ENCODE data around the gene EFHC1.

EFHC1 gene

GRCh38 chr6:52503851-52504781 lies 84.0 kb downstream of the EFHC1 start:
- peak; percentile 91 for DNase-seq

GRCh38 chr6:52504782-52505136 lies 84.6 kb downstream of the EFHC1 start:
- DNase-seq = no peak

- DNase-seq = no peak
Observed at GRCh38 chr6:52505726-52506409, 85.7 kb downstream of the EFHC1 start.

GRCh38 chr6:52506476-52506875 lies 86.3 kb downstream of the EFHC1 start:
- no peak for DNase-seq

GRCh38 chr6:52507557-52508260 lies 87.6 kb downstream of the EFHC1 start:
- peak; percentile 85 for DNase-seq

- no peak for DNase-seq
Observed at GRCh38 chr6:52508261-52508739, 88.2 kb downstream of the EFHC1 start.

- peak; percentile 78 for DNase-seq
Observed at GRCh38 chr6:52509281-52510212, 89.4 kb downstream of the EFHC1 start.

- DNase-seq = no peak
Observed at GRCh38 chr6:52510213-52510562, 90.0 kb downstream of the EFHC1 start.

GRCh38 chr6:52511163-52511562 lies 91.0 kb downstream of the EFHC1 start:
- no peak for DNase-seq

GRCh38 chr6:52511572-52512151 lies 91.5 kb downstream of the EFHC1 start:
- DNase-seq = no peak

- DNase-seq = peak; percentile 82
Observed at GRCh38 chr6:52512199-52512598, 92.1 kb downstream of the EFHC1 start.

- DNase-seq = no peak
Observed at GRCh38 chr6:52513464-52513863, 93.3 kb downstream of the EFHC1 start.

- no peak for DNase-seq
Observed at GRCh38 chr6:52513896-52514295, 93.8 kb downstream of the EFHC1 start.

GRCh38 chr6:52514514-52514913 lies 94.4 kb downstream of the EFHC1 start:
- peak; percentile 68 for DNase-seq

- peak; percentile 65 for DNase-seq
Observed at GRCh38 chr6:52515219-52515960, 95.2 kb downstream of the EFHC1 start.

- no peak for DNase-seq
Observed at GRCh38 chr6:52516269-52516668, 96.1 kb downstream of the EFHC1 start.

GRCh38 chr6:52516943-52517342 lies 96.8 kb downstream of the EFHC1 start:
- DNase-seq = no peak

GRCh38 chr6:52517502-52518278 lies 97.5 kb downstream of the EFHC1 start:
- DNase-seq = peak; percentile 97

- DNase-seq = no peak
Observed at GRCh38 chr6:52518279-52518945, 98.3 kb downstream of the EFHC1 start.

- no peak for DNase-seq
Observed at GRCh38 chr6:52519618-52520017, 99.5 kb downstream of the EFHC1 start.

All from fibroblast of skin of back (primary cell).